B cell (primary cell): Measurements from ENCODE around the gene CHRNA4. TPM values are rescaled to one million over a fixed set of nuclear protein-coding genes. Genes with fewer than 3 reads are reported as not detected.

Source experiments
- ATAC-seq: fragments of 200-7000 bp; cut with Tn5 transposase; one replicate; pipeline ENCODE4 v1.10.0; 2021; ENCODE audit warnings: low read depth, mild to moderate bottlenecking, moderate number of reproducible peaks, moderate library complexity
- CTCF ChIA-PET: fragments of 350-600 bp; sonication (Branson Sonifier 250); formaldehyde crosslinking; loops from one replicate; lab custom pipeline; 2021; ENCODE audit warnings: antibody characterized with exemption, inconsistent platforms; lab: Charles Lee
- POLR2A ChIA-PET: fragments of 350-600 bp; sonication (Branson Sonifier 250); formaldehyde crosslinking; loops from one replicate; lab custom pipeline; 2021; ENCODE audit warnings: antibody characterized with exemption; lab: Charles Lee
- DNase-seq: peaks from one replicate; pipeline ENCODE4 v3.0.0; 2013
- H2AFZ ChIP-seq: 2 replicates; pipeline ENCODE4 v1.6.1; 2012; ENCODE audit warnings: mild to moderate bottlenecking, low read depth, low read length; ENCODE audit not compliant: insufficient read depth, poor library complexity, severe bottlenecking
- H3K27ac ChIP-seq, 2 donors: 1 replicate in 1 of 2; 2 replicates in 1 of 2; pipeline ENCODE4 v1.5.1; 2012 to 2013; ENCODE audit warnings: low read length in 2 of 2, mild to moderate bottlenecking in 2 of 2, moderate library complexity in 1 of 2
- H3K27me3 ChIP-seq, 4 experiments: fragments of 200-600 bp in 1 of 4; sonication (generic) in 1 of 4; replicated peaks in 1 of 4; 1 replicate in 2 of 4; 2 replicates in 2 of 4; pipeline versions ENCODE4 v1.6.1 to v1.7.0; 2013 to 2016; ENCODE audit warnings: low read length in 3 of 4, mild to moderate bottlenecking in 2 of 4, mixed read lengths in 1 of 4, moderate library complexity in 1 of 4; ENCODE audit not compliant: insufficient read depth in 4 of 4, control insufficient read depth in 3 of 4; ENCODE audit errors: control extremely low read depth in 1 of 4
- H3K36me3 ChIP-seq, 2 experiments: replicated peaks in 1 of 2; 1 replicate in 1 of 2; 2 replicates in 1 of 2; pipeline versions ENCODE4 v1.6.1 to v1.7.1; 2013; ENCODE audit warnings: low read length in 1 of 2; ENCODE audit not compliant: insufficient read depth in 2 of 2, control insufficient read depth in 1 of 2; ENCODE audit errors: control extremely low read depth in 1 of 2, extremely low read depth in 1 of 2
- H3K4me1 ChIP-seq, 2 donors: fragments of 200-600 bp in 1 of 2; sonication (generic) in 1 of 2; 1 replicate in 1 of 2; 2 replicates in 1 of 2; pipeline versions ENCODE4 v1.5.1 to v1.6.1; 2013 to 2017; ENCODE audit warnings: low read length in 2 of 2; ENCODE audit not compliant: control insufficient read depth in 2 of 2, insufficient read depth in 2 of 2
- H3K4me2 ChIP-seq: replicated peaks from 2 replicates; pipeline ENCODE3; 2012; ENCODE audit warnings: mild to moderate bottlenecking, low read depth, low read length; ENCODE audit not compliant: poor library complexity, severe bottlenecking
- H3K4me3 ChIP-seq, 5 experiments: fragments of 200-600 bp in 1 of 5; sonication (generic) in 1 of 5; 1 replicate in 3 of 5; 2 replicates in 2 of 5; pipeline versions ENCODE4 v1.5.1 to v1.7.0; 2011 to 2016; ENCODE audit warnings: low read length in 4 of 5, mild to moderate bottlenecking in 4 of 5, low read depth in 2 of 5, control low read depth in 1 of 5, moderate library complexity in 1 of 5; ENCODE audit not compliant: insufficient read depth in 1 of 5; ENCODE audit errors: control extremely low read depth in 1 of 5, extremely low read depth in 1 of 5
- H3K79me2 ChIP-seq: fragments of 200-600 bp; sonication (generic); one replicate; pipeline ENCODE4 v1.6.0; 2016; ENCODE audit warnings: low read length; ENCODE audit not compliant: control insufficient read depth, insufficient read depth
- H3K9ac ChIP-seq: fragments of 200-600 bp; sonication (generic); 2 replicates; pipeline ENCODE4 v1.6.1; 2017; ENCODE audit warnings: mild to moderate bottlenecking, low read length, moderate library complexity
- H3K9me3 ChIP-seq, 3 donors: one replicate each; pipeline versions ENCODE4 v1.6.1 to v1.7.1; 2013; ENCODE audit warnings: low read length in 2 of 3; ENCODE audit not compliant: control insufficient read depth in 2 of 3, insufficient read depth in 1 of 3; ENCODE audit errors: control extremely low read depth in 1 of 3
- H4K20me1 ChIP-seq: 2 replicates; pipeline ENCODE4 v1.6.0; 2012; ENCODE audit warnings: mild to moderate bottlenecking, low read length; ENCODE audit not compliant: insufficient read depth, control insufficient read depth, poor library complexity, severe bottlenecking
- H3K27ac Mint-ChIP-seq: one replicate; pipeline ENCODE4 v1.8.0; 2021; ENCODE audit warnings: mixed read lengths
- H3K27me3 Mint-ChIP-seq: one replicate; pipeline ENCODE4 v1.8.0; 2021; ENCODE audit warnings: mixed read lengths
- H3K4me1 Mint-ChIP-seq: one replicate; pipeline ENCODE4 v1.8.0; 2021; ENCODE audit warnings: mixed read lengths
- H3K4me3 Mint-ChIP-seq: one replicate; pipeline ENCODE4 v1.8.0; 2021; ENCODE audit warnings: mixed read lengths
- H3K9me3 Mint-ChIP-seq: one replicate; pipeline ENCODE4 v1.8.0; 2022; ENCODE audit warnings: mixed read lengths; ENCODE audit not compliant: insufficient read depth
- CTCF ChIP-seq: fragments of 200-600 bp; IDR thresholded peaks from one replicate; pipeline ENCODE4 v1.8.0; 2022; ENCODE audit warnings: antibody characterized with exemption, mild to moderate bottlenecking
- EZH2 ChIP-seq: IDR thresholded peaks from 2 replicates; pipeline ENCODE4 v1.6.1; 2012; ENCODE audit warnings: borderline replicate concordance, low read depth, mild to moderate bottlenecking, moderate library complexity, low read length; ENCODE audit not compliant: insufficient read depth, poor library complexity, severe bottlenecking
- WGBS: methylation state at CpG from one replicate; pipeline ENCODE4 v1.1.5; 2013; ENCODE audit warnings: missing lambda C conversion rate; ENCODE audit not compliant: insufficient coverage; 5-methylcytosine and 5-hydroxymethylcytosine counted together
- intact Hi-C: fragments of 100-400 bp; cut with micrococcal nuclease; formaldehyde crosslinking; loops from one replicate; pipeline ENCODE4 v1.10.0; 2022
- polyA plus RNA-seq: library from polyadenylated mRNA; depleted of rRNA; stranded (reverse); fragments of >200 nt; gene quantifications from 2 replicates; pipeline ENCODE4 v1.2.3, GENCODE V29; 2012
- total RNA-seq, 2 donors: library from RNA; stranded (reverse); fragments of 120-200 nt in 1 of 2; gene quantifications; 1 replicate in 1 of 2; 2 replicates in 1 of 2; pipeline versions ENCODE4 v1.2.3 to v1.2.4, GENCODE V29; 2013 to 2022

The CHRNA4 gene
- total and polyA plus RNA-seq, 2 donors (not counting 1 experiment from before 2014, with no cell fraction given) = not detected

- H3K27me3 ChIP-seq = peaks cover 0 to 4% (median 0%) of the 10 kb centered on the region in 4 experiments
- no peak overlapping the region for H3K9ac ChIP-seq
- no peak overlapping the region for H3K4me3 ChIP-seq
- TF ChIP-seq EZH2 = no peak
- H3K4me1 ChIP-seq = no peaks in the 10 kb centered on the region
- Mint-ChIP-seq H3K9me3 (no peaks in the 10 kb centered on the region), H3K27ac (no peak overlapping the region), H3K4me3 (no peak overlapping the region), H3K4me1 (no peaks in the 10 kb centered on the region), H3K27me3 (peaks cover 2% of the 10 kb centered on the region)
- intact Hi-C loops = no loop called here
- H3K27ac ChIP-seq = no peak overlapping the region
- POLR2A ChIA-PET = no interaction called here
- no peaks in the 10 kb centered on the region for H4K20me1 ChIP-seq
- ATAC-seq (no peak), DNase-seq (no peak)
- no peaks in the 10 kb centered on the region for H3K9me3 ChIP-seq
- H2AFZ ChIP-seq = no peak overlapping the region
- no peaks in the 10 kb centered on the region for H3K36me3 ChIP-seq
- no peak overlapping the region for H3K4me2 ChIP-seq
- no peaks in the 10 kb centered on the region for H3K79me2 ChIP-seq
- CTCF ChIA-PET = no interaction called here
- 80% methylated on average over 20 of the region's 21 CpGs for WGBS
Observed at GRCh38 chr20:63314566-63315239, 46.4 kb downstream of the CHRNA4 start.

DNA sequence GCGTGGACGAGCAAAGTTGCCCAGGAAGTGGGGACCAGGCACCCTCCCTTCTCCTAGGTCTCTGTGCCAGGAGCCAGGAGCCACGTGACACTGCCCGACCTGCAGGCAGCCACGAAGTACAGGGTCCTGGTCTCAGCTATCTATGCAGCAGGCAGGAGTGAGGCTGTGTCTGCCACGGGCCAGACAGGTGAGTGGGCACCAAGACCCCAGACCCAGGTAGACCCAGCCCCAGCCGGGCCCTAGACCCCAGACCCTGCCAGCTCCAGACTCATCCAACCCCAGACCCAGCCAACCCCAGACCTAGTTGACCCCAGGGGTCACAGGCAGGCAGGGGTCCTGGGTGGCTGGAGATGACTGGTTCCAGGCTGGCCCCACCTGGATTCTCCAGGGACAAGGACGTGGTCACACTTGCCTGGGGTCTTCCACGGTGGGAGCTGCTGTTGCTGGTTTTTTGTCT is 47.1 kb downstream of the CHRNA4 start:
- Histone ChIP-seq H3K79me2 (no peaks in the 10 kb centered on the region), H2AFZ (no peak overlapping the region), H3K4me2 (no peak overlapping the region), H3K9ac (no peak overlapping the region), H3K36me3 (no peaks in the 10 kb centered on the region), H3K4me1 (no peaks in the 10 kb centered on the region), H4K20me1 (no peaks in the 10 kb centered on the region), H3K27me3 (peaks cover 0 to 8% (median 0%) of the 10 kb centered on the region in 4 experiments), H3K27ac (no peak overlapping the region), H3K4me3 (no peak overlapping the region), H3K9me3 (no peaks in the 10 kb centered on the region)
- Mint-ChIP-seq H3K9me3 (no peaks in the 10 kb centered on the region), H3K4me1 (no peaks in the 10 kb centered on the region), H3K27ac (no peak overlapping the region), H3K4me3 (no peak overlapping the region), H3K27me3 (peaks cover 4% of the 10 kb centered on the region)
- DNase-seq = no peak
- 79% methylated on average over 7 of the region's 9 CpGs for WGBS
- no peak for TF ChIP-seq EZH2
- TF ChIP-seq CTCF = no peak
- CTCF ChIA-PET = no interaction called here
- no peak for ATAC-seq
- intact Hi-C loops = no loop called here
- POLR2A ChIA-PET = no interaction called here
